ENCODE measurements around the gene NHSL2.

The NHSL2 gene

GRCh38 chrX:72176981-72177380 is 266.3 kb downstream of the NHSL2 start:
- Mint-ChIP-seq H3K27me3 (ENCODE audit: low read depth) (no peaks in the 10 kb centered on the region), H3K4me1 (no peaks in the 10 kb centered on the region), H3K36me3 (ENCODE audit: low read depth) (peaks cover 3% of the 10 kb centered on the region), H3K27ac (no peak overlapping the region), H3K9me3 (peaks cover 23% of the 10 kb centered on the region), H3K4me3 (no peak overlapping the region)
- no peak for TF ChIP-seq CTCF (IDR thresholded peaks at IDR 0.05; ENCODE audit: unreplicated experiment in 3 of 3)

GRCh38 chrX:72180539-72180938 is 269.9 kb downstream of the NHSL2 start:
- Mint-ChIP-seq H3K4me3 (peak overlapping the region in 1 of 3 experiments; percentile 65), H3K9me3 (peaks cover 24% of the 10 kb centered on the region), H3K27ac (no peak overlapping the region), H3K27me3 (ENCODE audit: low read depth) (no peaks in the 10 kb centered on the region), H3K4me1 (no peaks in the 10 kb centered on the region), H3K36me3 (ENCODE audit: low read depth) (peaks cover 7% of the 10 kb centered on the region)
- TF ChIP-seq CTCF (IDR thresholded peaks at IDR 0.05; ENCODE audit: unreplicated experiment in 3 of 3), result no peak

GRCh38 chrX:72181178-72182125 is 270.8 kb downstream of the NHSL2 start, which contains the start of gene PIN4:
PIN4 (plus strand) TSS chrX:72181757; CDS start chrX:72181786, 29 bp downstream.
- Mint-ChIP-seq H3K36me3 (ENCODE audit: low read depth) (peaks cover 11% of the 10 kb centered on the region), H3K9me3 (peaks cover 20% of the 10 kb centered on the region), H3K27ac (no peak within 1 kb of the TSS), H3K4me1 (no peaks in the 10 kb centered on the region), H3K27me3 (ENCODE audit: low read depth) (no peaks in the 10 kb centered on the region), H3K4me3 (no peak within 1 kb of the TSS)
- no peak for TF ChIP-seq CTCF (IDR thresholded peaks at IDR 0.05; ENCODE audit: unreplicated experiment in 3 of 3)

- TF ChIP-seq CTCF (IDR thresholded peaks at IDR 0.05; ENCODE audit: unreplicated experiment in 3 of 3), result no peak
- Mint-ChIP-seq H3K27ac (no peak overlapping the region), H3K4me1 (no peaks in the 10 kb centered on the region), H3K36me3 (ENCODE audit: low read depth) (peaks cover 17% of the 10 kb centered on the region), H3K4me3 (no peak overlapping the region), H3K27me3 (ENCODE audit: low read depth) (no peaks in the 10 kb centered on the region), H3K9me3 (peaks cover 12% of the 10 kb centered on the region)
These were observed 272.3 kb downstream of the NHSL2 start for GRCh38 chrX:72182924-72183323.

- Mint-ChIP-seq H3K27me3 (ENCODE audit: low read depth) (no peaks in the 10 kb centered on the region), H3K27ac (no peak overlapping the region), H3K4me1 (no peaks in the 10 kb centered on the region), H3K36me3 (ENCODE audit: low read depth) (peaks cover 37% of the 10 kb centered on the region), H3K9me3 (no peaks in the 10 kb centered on the region), H3K4me3 (no peak overlapping the region)
- TF ChIP-seq CTCF (IDR thresholded peaks at IDR 0.05; ENCODE audit: unreplicated experiment in 3 of 3), result no peak
These were observed 291.3 kb downstream of the NHSL2 start for GRCh38 chrX:72201836-72202536.

Measured in nephron (organoid).